HG02642 (cell line): ENCODE results near the gene ZNF70.

Experiments
- ATAC-seq: cut with Tn5 transposase; IDR thresholded peaks from one replicate; pipeline ENCODE4 v1.9.1; 2021; ENCODE audit warnings: mild to moderate bottlenecking; ENCODE audit not compliant: unreplicated experiment, poor library complexity

Gene ZNF70

GRCh38 chr22:23780146-23780748 is 29.3 kb upstream of the ZNF70 start:
- ATAC-seq, result no peak

- no peak for ATAC-seq
Measured at GRCh38 chr22:23779731-23780130, 28.8 kb upstream of the ZNF70 start.

- ATAC-seq, result no peak
Measured at GRCh38 chr22:23779083-23779482, 28.2 kb upstream of the ZNF70 start.

- no peak for ATAC-seq
Measured at GRCh38 chr22:23778577-23778900, 27.6 kb upstream of the ZNF70 start.

GRCh38 chr22:23777776-23778576 is 27.1 kb upstream of the ZNF70 start:
- ATAC-seq, result no peak

- no peak for ATAC-seq
Measured at GRCh38 chr22:23775779-23776375, 25.0 kb upstream of the ZNF70 start.

- no peak for ATAC-seq
Measured at GRCh38 chr22:23774922-23775436, 24.1 kb upstream of the ZNF70 start.

- ATAC-seq, result no peak
Measured at GRCh38 chr22:23774114-23774921, 23.4 kb upstream of the ZNF70 start.

GRCh38 chr22:23773483-23774113 is 22.7 kb upstream of the ZNF70 start:
- no peak for ATAC-seq

GRCh38 chr22:23772649-23773473 is 21.9 kb upstream of the ZNF70 start, which contains the start of gene MMP11:
Gene MMP11 (plus strand): TSS chr22:23772849. CDS start chr22:23772871, 22 bp downstream.
- no peak for ATAC-seq

GRCh38 chr22:23772315-23772648 is 21.4 kb upstream of the ZNF70 start:
- no peak for ATAC-seq

GRCh38 chr22:23769321-23769965 is 18.5 kb upstream of the ZNF70 start:
- no peak for ATAC-seq

- peak; percentile 53 for ATAC-seq
Measured at GRCh38 chr22:23767673-23768548, 17.0 kb upstream of the ZNF70 start, which contains the start of gene CHCHD10. Gene CHCHD10 (minus strand): TSS chr22:23767972. CDS start chr22:23767874, 98 bp downstream.

- ATAC-seq, result no peak
Measured at GRCh38 chr22:23767303-23767672, 16.4 kb upstream of the ZNF70 start.

- ATAC-seq, result no peak
Measured at GRCh38 chr22:23764899-23765881, 14.3 kb upstream of the ZNF70 start.

- ATAC-seq, result no peak
Measured at GRCh38 chr22:23763954-23764353, 13.0 kb upstream of the ZNF70 start.

- no peak for ATAC-seq
Measured at GRCh38 chr22:23763579-23763945, 12.7 kb upstream of the ZNF70 start.
